Keratinocyte (primary cell): ENCODE data around the gene AGPAT2. TPM values are rescaled to one million over a fixed set of nuclear protein-coding genes. Genes with fewer than 3 reads are reported as not detected.

Experiments
- DNase-seq: peaks from one replicate; pipeline ENCODE4 v3.0.0-alpha.2; 2011; ENCODE audit warnings: low read depth, missing footprints, low spot score
- FAIRE-seq: peaks from 2 replicates; lab custom pipeline; 2011; peaks lifted over from hg19 to GRCh38; lab: Jason Lieb, UNC
- H2AFZ ChIP-seq: 2 replicates; pipeline ENCODE4 v1.6.0; 2012; ENCODE audit warnings: low read length, control low read depth, inconsistent platforms; ENCODE audit not compliant: control insufficient read depth
- H3K27ac ChIP-seq: 2 replicates; pipeline ENCODE4 v1.5.1; 2011; ENCODE audit warnings: low read length; ENCODE audit not compliant: control insufficient read depth, insufficient read depth
- H3K27me3 ChIP-seq: 3 replicates; pipeline ENCODE4 v1.6.0; 2011; ENCODE audit warnings: low read length; ENCODE audit not compliant: control insufficient read depth, insufficient read depth; ENCODE audit errors: extremely low read depth
- H3K36me3 ChIP-seq, 2 experiments: 2 replicates in 1 of 2; 3 replicates in 1 of 2; pipeline ENCODE4 v1.5.1; 2011; ENCODE audit warnings: low read length in 2 of 2, mild to moderate bottlenecking in 1 of 2; ENCODE audit not compliant: control insufficient read depth in 2 of 2, insufficient read depth in 2 of 2; ENCODE audit errors: extremely low read depth in 1 of 2
- H3K4me1 ChIP-seq: 3 replicates; pipeline ENCODE4 v1.5.1; 2011; ENCODE audit warnings: low read length; ENCODE audit not compliant: control insufficient read depth, insufficient read depth; ENCODE audit errors: extremely low read depth
- H3K4me2 ChIP-seq: 3 replicates; pipeline ENCODE4 v1.6.0; 2011; ENCODE audit warnings: low read depth, low read length; ENCODE audit not compliant: control insufficient read depth, insufficient read depth; ENCODE audit errors: extremely low read depth
- H3K4me3 ChIP-seq, 3 experiments: fragments of 200-600 bp in 1 of 3; sonication (generic) in 1 of 3; 2 replicates in 2 of 3; 3 replicates in 1 of 3; pipeline ENCODE4 v1.5.1; 2011 to 2016; ENCODE audit warnings: low read length in 3 of 3, mild to moderate bottlenecking in 3 of 3, control low read depth in 2 of 3, inconsistent platforms in 1 of 3, low read depth in 1 of 3, mixed read lengths in 1 of 3, mixed run types in 1 of 3, moderate library complexity in 1 of 3; ENCODE audit not compliant: control insufficient read depth in 2 of 3, insufficient read depth in 2 of 3; ENCODE audit errors: extremely low read depth in 1 of 3
- H3K79me2 ChIP-seq: 2 replicates; pipeline ENCODE4 v1.6.0; 2012; ENCODE audit warnings: low read length; ENCODE audit not compliant: control insufficient read depth, insufficient read depth
- H3K9ac ChIP-seq: 3 replicates; pipeline ENCODE4 v1.6.0; 2011; ENCODE audit warnings: low read length; ENCODE audit not compliant: control insufficient read depth, insufficient read depth; ENCODE audit errors: extremely low read depth
- H3K9me1 ChIP-seq: 3 replicates; pipeline ENCODE4 v1.6.0; 2011; ENCODE audit warnings: low read length; ENCODE audit not compliant: control insufficient read depth, insufficient read depth; ENCODE audit errors: extremely low read depth
- H3K9me3 ChIP-seq: 2 replicates; pipeline ENCODE4 v1.5.1; 2012; ENCODE audit warnings: low read depth, low read length; ENCODE audit not compliant: control insufficient read depth
- H4K20me1 ChIP-seq: 3 replicates; pipeline ENCODE4 v1.6.0; 2011; ENCODE audit warnings: low read length; ENCODE audit not compliant: control insufficient read depth, insufficient read depth; ENCODE audit errors: extremely low read depth
- CTCF ChIP-seq, 3 experiments: IDR thresholded peaks in 1 of 3; conservative IDR thresholded peaks in 1 of 3; optimal IDR thresholded peaks in 1 of 3; 2 replicates in 2 of 3; 3 replicates in 1 of 3; pipeline versions ENCODE3 to v1.5.1; 2011; ENCODE audit warnings: low read length in 3 of 3, mild to moderate bottlenecking in 3 of 3, moderate library complexity in 2 of 3, control low read depth in 1 of 3, inconsistent platforms in 1 of 3; ENCODE audit not compliant: insufficient read depth in 2 of 3; ENCODE audit errors: extremely low read depth in 1 of 3
- EZH2 ChIP-seq: IDR thresholded peaks from one replicate; pipeline ENCODE4 v1.6.1; 2012; ENCODE audit warnings: inconsistent platforms, mild to moderate bottlenecking, low read length, moderate library complexity
- dilution Hi-C: fragments of 300-500 bp; cut with MboI; formaldehyde crosslinking; loops from one replicate; pipeline ENCODE4 v1.7.0; 2020; ENCODE audit warnings: low sequenced_read_pairs; ENCODE audit not compliant: extremely low pct_ligation_motif_present
- polyA plus RNA-seq, 5 experiments: library from polyadenylated mRNA; depleted of rRNA in 3 of 5; stranded (reverse) in 3 of 5; stranded (forward) in 1 of 5; unstranded in 1 of 5; fragments of >200 nt; gene quantifications; 1 replicate in 1 of 5; 2 replicates in 3 of 5; 3 replicates in 1 of 5; pipeline versions ENCODE4 v1.2.1 to v1.2.3, GENCODE V29; 2011 to 2012; ENCODE audit warnings: missing spikeins in 2 of 5, low read depth in 1 of 5, low replicate concordance in 1 of 5

The AGPAT2 gene
- polyA plus RNA-seq, 1 donor (not counting 4 experiments of a cell fraction or from before 2014, with no cell fraction given) = 26.5 TPM

- TF ChIP-seq CTCF (optimal IDR thresholded peaks at IDR 0.05 in 1 of 3, IDR thresholded peaks at IDR 0.05 in 1 of 3, conservative IDR thresholded peaks at IDR 0.05 in 1 of 3; ENCODE audit: extremely low read depth in 1 of 3, insufficient read depth in 2 of 3, low read length in 3 of 3) = no peak
- TF ChIP-seq EZH2 = no peak
- Histone ChIP-seq H3K9ac (no peak overlapping the region), H3K36me3 (peaks cover 27 to 33% of the 10 kb centered on the region in 2 experiments), H3K4me1 (peaks cover 36% of the 10 kb centered on the region), H3K27ac (no peak overlapping the region), H4K20me1 (peaks cover 55% of the 10 kb centered on the region), H3K9me1 (peaks cover 3% of the 10 kb centered on the region), H3K79me2 (peaks cover 30% of the 10 kb centered on the region), H3K4me2 (no peak overlapping the region), H3K9me3 (no peaks in the 10 kb centered on the region), H3K27me3 (no peaks in the 10 kb centered on the region), H2AFZ (no peak overlapping the region), H3K4me3 (no peak overlapping the region)
- dilution Hi-C loops = no loop called here
- DNase-seq (no peak), FAIRE-seq (no peak)
These were observed 36.2 kb upstream of the AGPAT2 start for GRCh38 chr9:136723362-136723976.

- Histone ChIP-seq H3K27me3 (no peaks in the 10 kb centered on the region), H3K9me1 (peaks cover 3% of the 10 kb centered on the region), H3K9ac (no peak overlapping the region), H3K4me1 (peaks cover 36% of the 10 kb centered on the region), H2AFZ (no peak overlapping the region), H3K9me3 (no peaks in the 10 kb centered on the region), H4K20me1 (peaks cover 55% of the 10 kb centered on the region), H3K36me3 (peaks cover 27 to 33% of the 10 kb centered on the region in 2 experiments), H3K79me2 (peaks cover 30% of the 10 kb centered on the region), H3K27ac (no peak overlapping the region), H3K4me2 (no peak overlapping the region), H3K4me3 (no peak overlapping the region)
- DNase-seq = no peak
- FAIRE-seq = no peak
- TF ChIP-seq EZH2 = no peak
- dilution Hi-C loops = no loop called here
These were observed 35.7 kb upstream of the AGPAT2 start for GRCh38 chr9:136722969-136723356.
